Measurements from ENCODE around the gene HECTD3.

HECTD3 gene

GRCh38 chr1:45033356-45033755 lies 22.2 kb upstream of the HECTD3 start:
- POLR2A ChIA-PET, result interaction anchor here (1.4 kb wide), 1 partner anchor 270 kb away, joined by 6 read pairs; no protein-coding TSS in a partner anchor
- CTCF ChIA-PET, result interaction anchor here (1.2 kb wide), 1 partner anchor 15 kb away, joined by 4 read pairs; no protein-coding TSS in a partner anchor
- DNase-seq (ENCODE audit: extremely low spot score), result no peak
- TF ChIP-seq NFRKB (IDR thresholded peaks at IDR 0.05) (no peak), HDGF (IDR thresholded peaks at IDR 0.05; ENCODE audit: borderline replicate concordance) (no peak), CTBP1 (IDR thresholded peaks at IDR 0.05; ENCODE audit: borderline replicate concordance) (no peak)
- TF ChIP-seq, protein P1, sequence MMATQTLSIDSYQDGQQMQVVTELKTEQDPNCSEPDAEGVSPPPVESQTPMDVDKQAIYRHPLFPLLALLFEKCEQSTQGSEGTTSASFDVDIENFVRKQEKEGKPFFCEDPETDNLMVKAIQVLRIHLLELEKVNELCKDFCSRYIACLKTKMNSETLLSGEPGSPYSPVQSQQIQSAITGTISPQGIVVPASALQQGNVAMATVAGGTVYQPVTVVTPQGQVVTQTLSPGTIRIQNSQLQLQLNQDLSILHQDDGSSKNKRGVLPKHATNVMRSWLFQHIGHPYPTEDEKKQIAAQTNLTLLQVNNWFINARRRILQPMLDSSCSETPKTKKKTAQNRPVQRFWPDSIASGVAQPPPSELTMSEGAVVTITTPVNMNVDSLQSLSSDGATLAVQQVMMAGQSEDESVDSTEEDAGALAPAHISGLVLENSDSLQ (IDR thresholded peaks at IDR 0.05), result no peak

- TF ChIP-seq LEF1 (IDR thresholded peaks at IDR 0.05; ENCODE audit: borderline replicate concordance) (no peak), FOXM1 (IDR thresholded peaks at IDR 0.05; ENCODE audit: borderline replicate concordance) (no peak), SUZ12 (IDR thresholded peaks at IDR 0.05) (no peak), CTBP1 (IDR thresholded peaks at IDR 0.05; ENCODE audit: borderline replicate concordance) (no peak), L3MBTL2 (conservative IDR thresholded peaks at IDR 0.05) (no peak), SP1 (IDR thresholded peaks at IDR 0.05) (no peak), ELF4 (IDR thresholded peaks at IDR 0.05) (no peak), TARDBP (IDR thresholded peaks at IDR 0.05) (no peak), NFRKB (IDR thresholded peaks at IDR 0.05) (no peak), HDGF (IDR thresholded peaks at IDR 0.05; ENCODE audit: borderline replicate concordance) (no peak), ARNT (IDR thresholded peaks at IDR 0.05) (no peak), FOXA1 (IDR thresholded peaks at IDR 0.05) (no peak), FOXK2 (IDR thresholded peaks at IDR 0.05) (no peak)
- TF ChIP-seq, protein P1 (IDR thresholded peaks at IDR 0.05), result no peak
- ChIA-PET CTCF (no interaction called here), POLR2A (interaction anchor here (1.4 kb wide), 1 partner anchor 271 kb away, joined by 6 read pairs; no protein-coding TSS in a partner anchor)
- no peak for DNase-seq (ENCODE audit: extremely low spot score)
Measured at GRCh38 chr1:45032837-45033236, 21.7 kb upstream of the HECTD3 start.

DNA sequence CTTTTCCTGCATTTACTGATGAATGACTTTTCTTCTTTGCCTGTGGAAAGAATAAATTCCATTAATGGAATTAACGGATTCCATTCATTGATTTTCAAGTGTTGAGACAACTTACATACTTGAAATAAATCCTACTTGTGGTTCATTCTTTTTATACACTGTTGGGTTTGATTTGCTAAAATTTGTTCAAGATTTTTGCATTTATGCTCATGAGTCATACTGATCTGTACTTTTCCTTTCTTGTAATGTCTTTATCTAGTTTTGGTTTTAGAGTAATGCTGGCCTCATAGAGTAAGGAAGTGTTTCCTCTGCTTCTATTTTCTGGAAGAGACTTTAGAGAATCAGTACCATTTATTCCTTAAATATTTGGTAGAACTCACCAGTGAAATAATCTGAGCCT lies 15.3 kb upstream of the HECTD3 start:
- CTCF ChIA-PET, result no interaction called here
- TF ChIP-seq LEF1 (IDR thresholded peaks at IDR 0.05; ENCODE audit: borderline replicate concordance) (no peak), NFRKB (IDR thresholded peaks at IDR 0.05) (no peak), FOXA1 (IDR thresholded peaks at IDR 0.05) (no peak), ELF4 (IDR thresholded peaks at IDR 0.05) (no peak), FOXK2 (IDR thresholded peaks at IDR 0.05) (no peak), CTBP1 (IDR thresholded peaks at IDR 0.05; ENCODE audit: borderline replicate concordance) (no peak), ARNT (IDR thresholded peaks at IDR 0.05) (no peak), L3MBTL2 (conservative IDR thresholded peaks at IDR 0.05) (no peak), TARDBP (IDR thresholded peaks at IDR 0.05) (no peak), FOXM1 (IDR thresholded peaks at IDR 0.05; ENCODE audit: borderline replicate concordance) (no peak), BHLHE40 (IDR thresholded peaks at IDR 0.05; ENCODE audit: borderline replicate concordance) (no peak), HDGF (IDR thresholded peaks at IDR 0.05; ENCODE audit: borderline replicate concordance) (no peak), ZNF384 (IDR thresholded peaks at IDR 0.05) (no peak), SP1 (IDR thresholded peaks at IDR 0.05) (no peak), SUZ12 (IDR thresholded peaks at IDR 0.05) (no peak)
- TF ChIP-seq, protein P1 (IDR thresholded peaks at IDR 0.05), result no peak
- POLR2A ChIA-PET, result no interaction called here
- DNase-seq (ENCODE audit: extremely low spot score), result no peak

DNA sequence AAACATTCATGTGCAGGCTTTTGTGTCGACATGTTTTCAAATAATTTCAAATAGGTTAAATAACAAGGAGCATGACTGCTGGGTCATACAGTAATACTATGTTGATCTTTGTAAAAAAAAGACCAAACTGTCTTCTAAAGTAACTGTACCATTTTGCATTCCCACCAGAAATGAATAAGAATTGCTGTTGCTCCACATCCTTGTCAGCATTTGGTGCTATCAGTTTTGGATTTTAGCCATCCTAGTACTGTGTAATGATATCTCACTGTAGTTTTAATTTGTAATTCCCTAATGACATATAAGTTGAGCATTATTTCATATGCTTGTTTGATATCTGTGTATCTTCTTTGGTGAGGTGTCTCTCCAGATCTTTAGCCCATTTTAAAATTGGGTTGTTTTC lies 12.5 kb upstream of the HECTD3 start:
- ChIA-PET CTCF (no interaction called here), POLR2A (no interaction called here)
- TF ChIP-seq L3MBTL2 (conservative IDR thresholded peaks at IDR 0.05) (no peak), ZNF384 (IDR thresholded peaks at IDR 0.05) (no peak), LEF1 (IDR thresholded peaks at IDR 0.05; ENCODE audit: borderline replicate concordance) (no peak), SUZ12 (IDR thresholded peaks at IDR 0.05) (no peak), FOXK2 (IDR thresholded peaks at IDR 0.05) (no peak), SP1 (IDR thresholded peaks at IDR 0.05) (no peak), FOXA1 (IDR thresholded peaks at IDR 0.05) (no peak), TARDBP (IDR thresholded peaks at IDR 0.05) (no peak), NFRKB (IDR thresholded peaks at IDR 0.05) (no peak), ARNT (IDR thresholded peaks at IDR 0.05) (no peak)
- DNase-seq (ENCODE audit: extremely low spot score), result no peak

DNA sequence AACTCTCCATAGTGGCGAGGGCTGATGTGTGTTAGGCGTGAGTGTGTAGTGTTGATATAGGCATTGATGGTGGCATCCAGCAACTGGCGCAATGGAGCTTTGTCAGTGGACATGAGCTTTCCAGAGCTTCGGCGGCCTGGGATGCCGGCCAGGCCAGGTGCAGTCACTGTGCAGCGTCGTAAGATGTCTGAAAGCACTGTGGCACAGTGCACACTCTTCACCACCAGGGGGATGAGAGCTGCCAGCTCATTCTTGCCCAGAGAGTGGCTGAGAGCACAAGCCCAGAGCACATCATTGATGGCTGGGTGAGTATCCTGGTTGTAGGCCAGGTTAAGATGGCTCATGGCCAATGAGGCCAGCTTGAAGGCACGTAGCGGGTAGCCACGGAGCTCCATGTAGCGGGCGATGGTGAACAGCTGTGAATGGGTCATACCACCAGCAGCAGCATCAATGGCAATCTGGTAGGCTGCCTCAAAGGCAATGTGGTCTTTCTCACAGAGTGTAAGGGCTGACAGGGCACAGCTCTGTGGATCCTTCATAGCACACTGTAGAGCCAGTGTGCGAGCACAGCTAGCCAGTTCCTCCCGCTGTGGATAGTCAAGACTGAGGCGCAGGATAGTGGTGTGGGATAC lies 7.6 kb upstream of the HECTD3 start:
- CTCF ChIA-PET, result interaction anchor here (0.5 to 11.2 kb wide), 8 partner anchors 11 to 282 kb away, joined by 3 to 139 read pairs (median 4); no protein-coding TSS in a partner anchor

GRCh38 chr1:45016767-45017166 lies 5.6 kb upstream of the HECTD3 start:
- DNase-seq (ENCODE audit: extremely low spot score), result no peak
- ChIA-PET POLR2A (interaction anchor here (1.0 kb wide), 1 partner anchor 282 kb away, joined by 3 read pairs; no protein-coding TSS in a partner anchor), CTCF (interaction anchor here (11.2 kb wide), 1 partner anchor 284 kb away, joined by 139 read pairs; no protein-coding TSS in a partner anchor)
- TF ChIP-seq, protein P1 (IDR thresholded peaks at IDR 0.05), result no peak
- no peak for TF ChIP-seq LEF1 (IDR thresholded peaks at IDR 0.05; ENCODE audit: borderline replicate concordance)

More for the DNA sequence above, 7.6 kb upstream of the HECTD3 start:
- POLR2A ChIA-PET, result interaction anchor here (0.8 to 2.7 kb wide), 7 partner anchors 232 to 321 kb away, joined by 3 to 11 read pairs (median 3); partner anchors contain the start of genes MUTYH and TOE1
- peak; percentile 62 for DNase-seq (ENCODE audit: extremely low spot score)
- TF ChIP-seq BHLHE40 (IDR thresholded peaks at IDR 0.05; ENCODE audit: borderline replicate concordance) (no peak), LEF1 (IDR thresholded peaks at IDR 0.05; ENCODE audit: borderline replicate concordance) (no peak), FOXM1 (IDR thresholded peaks at IDR 0.05; ENCODE audit: borderline replicate concordance) (no peak)

All from HEK293T (cell line).